H1 (cell line): ENCODE measurements around the gene NEU4. TPM values are rescaled to one million over a fixed set of nuclear protein-coding genes. Genes with fewer than 3 reads are reported as not detected.

Experiments used
- CTCF ChIA-PET: fragments of 300-600 bp; sonication (Branson Sonifier 250); formaldehyde crosslinking; loops from one replicate; lab custom pipeline; 2021; ENCODE audit not compliant: partially characterized antibody; lab: Charles Lee
- POLR2A ChIA-PET: fragments of 300-600 bp; sonication (Branson Sonifier 250); formaldehyde crosslinking; loops from one replicate; lab custom pipeline; 2021; ENCODE audit warnings: inconsistent platforms; ENCODE audit not compliant: partially characterized antibody; lab: Charles Lee
- DNase-seq, 2 experiments: peaks; one replicate each; pipeline versions ENCODE4 v3.0.0 to v3.0.0-alpha.2; 2010 to 2022; ENCODE audit warnings: low spot score in 2 of 2, low read depth in 1 of 2, mixed read lengths in 1 of 2
- FAIRE-seq: peaks from 2 replicates; lab custom pipeline; 2011; peaks lifted over from hg19 to GRCh38; lab: Jason Lieb, UNC
- H2AFZ ChIP-seq: 2 replicates; pipeline ENCODE4 v1.8.1; 2012; ENCODE audit warnings: low read length, inconsistent platforms
- H2AK5ac ChIP-seq: 2 replicates; pipeline ENCODE4 v1.6.1; 2013; ENCODE audit warnings: low read depth, low read length
- H2BK120ac ChIP-seq: replicated peaks from 2 replicates; pipeline ENCODE3; 2013; ENCODE audit warnings: low read depth, low read length, inconsistent platforms
- H2BK12ac ChIP-seq: 2 replicates; pipeline ENCODE4 v1.6.1; 2013; ENCODE audit warnings: low read depth, low read length
- H2BK15ac ChIP-seq: 2 replicates; pipeline ENCODE4 v1.6.1; 2013; ENCODE audit warnings: low read length
- H2BK20ac ChIP-seq: 2 replicates; pipeline ENCODE4 v1.6.1; 2013; ENCODE audit warnings: low read length
- H2BK5ac ChIP-seq: 2 replicates; pipeline ENCODE4 v1.6.1; 2013; ENCODE audit warnings: low read depth, low read length
- H3K14ac ChIP-seq: 2 replicates; pipeline ENCODE4 v1.6.1; 2013; ENCODE audit warnings: inconsistent platforms; ENCODE audit not compliant: insufficient read length
- H3K18ac ChIP-seq: 2 replicates; pipeline ENCODE4 v1.6.1; 2013; ENCODE audit warnings: low read length; ENCODE audit errors: extremely low read depth
- H3K23ac ChIP-seq: 2 replicates; pipeline ENCODE4 v1.6.1; 2013; ENCODE audit warnings: inconsistent platforms; ENCODE audit not compliant: insufficient read length
- H3K23me2 ChIP-seq: 2 replicates; pipeline ENCODE4 v1.6.1; 2013; ENCODE audit warnings: low read depth, low read length
- H3K27ac ChIP-seq: 2 replicates; pipeline ENCODE4 v1.6.1; 2011; ENCODE audit warnings: low read depth, low read length, inconsistent platforms
- H3K27me3 ChIP-seq, 4 experiments: replicated peaks in 1 of 4; 1 replicate in 1 of 4; 2 replicates in 3 of 4; pipeline versions ENCODE4 v1.6.1 to v1.8.1; 2011 to 2013; ENCODE audit warnings: low read length in 3 of 4, mild to moderate bottlenecking in 3 of 4, inconsistent platforms in 2 of 4, mixed read lengths in 2 of 4, moderate library complexity in 1 of 4; ENCODE audit not compliant: control insufficient read depth in 3 of 4, insufficient read depth in 3 of 4; ENCODE audit errors: extremely low read depth in 1 of 4
- H3K36me3 ChIP-seq, 4 experiments: 2 replicates each; pipeline versions ENCODE4 v1.6.1 to v1.8.1; 2011 to 2013; ENCODE audit warnings: mild to moderate bottlenecking in 4 of 4, low read length in 3 of 4, moderate library complexity in 2 of 4, control low read depth in 1 of 4, inconsistent platforms in 1 of 4; ENCODE audit not compliant: insufficient read depth in 4 of 4, control insufficient read depth in 2 of 4
- H3K4ac ChIP-seq: replicated peaks from 2 replicates; pipeline ENCODE3; 2013; ENCODE audit warnings: low read length, low read depth, mixed read lengths, inconsistent platforms; ENCODE audit not compliant: insufficient read length
- H3K4me1 ChIP-seq, 4 experiments: replicated peaks in 1 of 4; 1 replicate in 1 of 4; 2 replicates in 3 of 4; pipeline versions ENCODE4 v1.6.1 to v1.8.1; 2011 to 2013; ENCODE audit warnings: low read length in 3 of 4, inconsistent platforms in 2 of 4, mixed read lengths in 1 of 4; ENCODE audit not compliant: insufficient read depth in 4 of 4, control insufficient read depth in 3 of 4
- H3K4me2 ChIP-seq, 2 experiments: 2 replicates each; pipeline versions ENCODE4 v1.6.1 to v1.8.1; 2011 to 2013; ENCODE audit warnings: low read depth in 2 of 2, low read length in 2 of 2, control low read depth in 1 of 2, inconsistent platforms in 1 of 2, mild to moderate bottlenecking in 1 of 2; ENCODE audit not compliant: insufficient read depth in 1 of 2
- H3K4me3 ChIP-seq, 4 experiments: fragments of 200-600, 300-600 bp in 1 of 4; sonication (generic), shearing (Covaris generic), sonication (Bioruptor Twin) in 1 of 4; 2 replicates each; pipeline versions ENCODE4 v1.5.1 to v1.8.1; 2011 to 2016; ENCODE audit warnings: low read length in 4 of 4, low read depth in 3 of 4, control low read depth in 2 of 4, inconsistent platforms in 2 of 4, mild to moderate bottlenecking in 2 of 4, mixed read lengths in 1 of 4, moderate library complexity in 1 of 4; ENCODE audit not compliant: insufficient read depth in 2 of 4; ENCODE audit errors: extremely low read depth in 1 of 4
- H3K56ac ChIP-seq: replicated peaks from 2 replicates; pipeline ENCODE3; 2013; ENCODE audit warnings: low read depth, mild to moderate bottlenecking, mixed read lengths, low read length, inconsistent platforms; ENCODE audit not compliant: insufficient read length
- H3K79me1 ChIP-seq: 2 replicates; pipeline ENCODE4 v1.6.1; 2013; ENCODE audit warnings: low read depth, low read length, control low read depth
- H3K79me2 ChIP-seq, 2 experiments: 2 replicates each; pipeline versions ENCODE4 v1.6.1 to v1.8.1; 2012 to 2013; ENCODE audit warnings: low read length in 2 of 2, mild to moderate bottlenecking in 2 of 2, inconsistent platforms in 1 of 2; ENCODE audit not compliant: insufficient read depth in 2 of 2, control insufficient read depth in 1 of 2
- H3K9ac ChIP-seq, 4 experiments: replicated peaks in 1 of 4; 1 replicate in 1 of 4; 2 replicates in 3 of 4; pipeline versions ENCODE4 v1.6.1 to v1.8.1; 2011 to 2013; ENCODE audit warnings: low read depth in 3 of 4, low read length in 3 of 4, control low read depth in 2 of 4, mild to moderate bottlenecking in 2 of 4, moderate library complexity in 2 of 4, inconsistent platforms in 1 of 4; ENCODE audit errors: extremely low read depth in 1 of 4
- H3K9me3 ChIP-seq, 2 experiments: 2 replicates each; pipeline versions ENCODE4 v1.6.1 to v1.8.1; 2012 to 2013; ENCODE audit warnings: mild to moderate bottlenecking in 2 of 2, moderate library complexity in 2 of 2, control low read depth in 1 of 2, inconsistent platforms in 1 of 2, low read depth in 1 of 2, low read length in 1 of 2, mixed read lengths in 1 of 2; ENCODE audit not compliant: insufficient read depth in 2 of 2
- H4K20me1 ChIP-seq, 2 experiments: replicated peaks in 1 of 2; 2 replicates each; pipeline versions ENCODE3 to v1.8.1; 2011 to 2013; ENCODE audit warnings: inconsistent platforms in 2 of 2, low read length in 2 of 2, mild to moderate bottlenecking in 1 of 2; ENCODE audit not compliant: insufficient read depth in 2 of 2, control insufficient read depth in 1 of 2
- H4K5ac ChIP-seq: 2 replicates; pipeline ENCODE4 v1.6.1; 2013; ENCODE audit warnings: low read length, low read depth, mixed read lengths, inconsistent platforms; ENCODE audit not compliant: insufficient read length
- H4K8ac ChIP-seq: 2 replicates; pipeline ENCODE4 v1.8.0; 2013; ENCODE audit warnings: mild to moderate bottlenecking, moderate library complexity, low read length, inconsistent platforms; ENCODE audit not compliant: insufficient read depth; ENCODE audit errors: extremely low read depth
- H4K91ac ChIP-seq: replicated peaks from 2 replicates; pipeline ENCODE3; 2013; ENCODE audit warnings: low read length, mixed read lengths, inconsistent platforms; ENCODE audit not compliant: insufficient read length
- ATF3 ChIP-seq: IDR thresholded peaks from 2 replicates; pipeline ENCODE4 v1.6.1; 2011; ENCODE audit warnings: low read depth, mild to moderate bottlenecking, low read length; ENCODE audit not compliant: insufficient read depth
- BACH1 ChIP-seq: IDR thresholded peaks from 2 replicates; pipeline ENCODE4 v1.6.1; 2012; ENCODE audit warnings: low read length, improper control_type of control experiment
- CREB1 ChIP-seq: IDR thresholded peaks from 2 replicates; pipeline ENCODE4 v1.6.1; 2012; ENCODE audit warnings: inconsistent platforms
- EZH2 ChIP-seq: fragments of 200-600 bp; sonication (generic); IDR thresholded peaks from 2 replicates; pipeline ENCODE4 v1.7.1; 2012; ENCODE audit warnings: low read depth, mild to moderate bottlenecking, moderate library complexity, low read length, inconsistent platforms; ENCODE audit not compliant: severe bottlenecking
- GABPA ChIP-seq: IDR thresholded peaks from 2 replicates; pipeline ENCODE4 v1.6.1; 2011; ENCODE audit warnings: mild to moderate bottlenecking, low read length, moderate library complexity, borderline replicate concordance; ENCODE audit not compliant: insufficient read depth
- NRF1 ChIP-seq: IDR thresholded peaks from 2 replicates; pipeline ENCODE4 v1.6.1; 2011; ENCODE audit warnings: mild to moderate bottlenecking, low read depth, low read length, improper control_type of control experiment
- POLR2A ChIP-seq, 2 experiments: IDR thresholded peaks; 1 replicate in 1 of 2; 2 replicates in 1 of 2; pipeline ENCODE4 v1.6.1; 2011; ENCODE audit warnings: low read depth in 2 of 2, low read length in 2 of 2, mild to moderate bottlenecking in 2 of 2; ENCODE audit errors: control extremely low read depth in 1 of 2
- RXRA ChIP-seq: IDR thresholded peaks from 2 replicates; pipeline ENCODE4 v1.6.1; 2011; ENCODE audit warnings: low read depth, mild to moderate bottlenecking, low read length, moderate library complexity; ENCODE audit not compliant: insufficient read depth
- SAP30 ChIP-seq: fragments of 300-600 bp; sonication (generic); IDR thresholded peaks from 2 replicates; pipeline ENCODE4 v1.7.1; 2012; ENCODE audit warnings: low read length, moderate library complexity, mild to moderate bottlenecking, inconsistent platforms; ENCODE audit not compliant: insufficient read depth, insufficient replicate concordance
- TCF12 ChIP-seq: IDR thresholded peaks from 2 replicates; pipeline ENCODE4 v1.6.1; 2011; ENCODE audit warnings: low read depth, mild to moderate bottlenecking, low read length
- WGBS, 2 experiments: shearing (Covaris generic) in 1 of 2; methylation state at CpG; one replicate each; pipeline versions ENCODE4 v1.1.6 to v1.1.7; 2013 to 2015; ENCODE audit warnings: low lambda C conversion rate in 2 of 2, mixed read lengths in 2 of 2, inconsistent platforms in 1 of 2, low coverage in 1 of 2, missing lambda C conversion rate in 1 of 2; ENCODE audit not compliant: insufficient replicate concordance in 2 of 2, insufficient coverage in 1 of 2, insufficient read length in 1 of 2; ENCODE audit errors: extremely low coverage in 1 of 2, missing lambda C conversion rate in 1 of 2; 5-methylcytosine and 5-hydroxymethylcytosine counted together
- polyA plus RNA-seq, 7 experiments: library from polyadenylated mRNA; depleted of rRNA in 3 of 7; stranded (reverse) in 5 of 7; unstranded in 2 of 7; fragments of >200 nt in 5 of 7; fragments of 200-250 nt in 2 of 7; gene quantifications; 1 replicate in 5 of 7; 2 replicates in 1 of 7; 4 replicates in 1 of 7; pipeline versions ENCODE4 v1.2.1 to v1.2.3, GENCODE V29; 2011 to 2013; ENCODE audit warnings: missing spikeins in 2 of 7, mixed read lengths in 2 of 7
- total RNA-seq: library from RNA; stranded (reverse); fragmentation: NEBNext Ultra II Directional; extraction: Animal tissue kit (Norgen Biotek cat#: 25700); gene quantifications from 2 replicates; pipeline ENCODE4 v1.2.1, GENCODE V29; 2021

Gene NEU4
- total and polyA plus RNA-seq, 2 of the 8 experiments (the other 6 are each of a cell fraction or from before 2014, with no cell fraction given) = 0.32 to 0.50 TPM

GRCh38 chr2:241762933-241763369 is 46.0 kb upstream of the NEU4 start:
- POLR2A ChIA-PET = interaction anchor here (0.8 kb wide), 1 partner anchor 40 kb away, joined by 3 read pairs; no protein-coding TSS in a partner anchor
- no peak overlapping the region for H4K8ac ChIP-seq
- H2AK5ac ChIP-seq = no peak overlapping the region
- WGBS, 2 experiments = 90% methylated on average over 13 of the region's 13 CpGs; no CpG with 5 or more reads in 1 of the 2 experiments
- no peak overlapping the region for H4K91ac ChIP-seq
- H3K4me3 ChIP-seq = no peak overlapping the region
- H3K23ac ChIP-seq = no peak overlapping the region
- no peak overlapping the region for H3K4me2 ChIP-seq
- no peak overlapping the region for H3K18ac ChIP-seq
- FAIRE-seq (no peak), DNase-seq (peak in 1 of 2 experiments; percentile 31)
- TF ChIP-seq ATF3 = no peak
- TF ChIP-seq CREB1 = no peak
- no peak for TF ChIP-seq NRF1
- no peak for TF ChIP-seq GABPA
- no peak for TF ChIP-seq POLR2A (IDR thresholded peaks at IDR 0.05; ENCODE audit: control extremely low read depth in 1 of 2, low read depth in 2 of 2, low read length in 2 of 2)
- TF ChIP-seq RXRA = no peak
- TF ChIP-seq BACH1 = no peak
- TF ChIP-seq TCF12 = no peak
- TF ChIP-seq EZH2 = no peak
- no peak for TF ChIP-seq SAP30
- no peak overlapping the region for H2BK5ac ChIP-seq
- no peak overlapping the region for H3K4ac ChIP-seq
- H3K56ac ChIP-seq = no peak overlapping the region
- no peak overlapping the region for H3K9ac ChIP-seq
- H3K4me1 ChIP-seq = peaks cover 0 to 9% (median 2%) of the 10 kb centered on the region in 4 experiments; a peak in 3 of 7 replicates
- H3K14ac ChIP-seq = no peak overlapping the region
- no peaks in the 10 kb centered on the region for H3K27me3 ChIP-seq
- H3K36me3 ChIP-seq = no peaks in the 10 kb centered on the region
- no peak overlapping the region for H2BK15ac ChIP-seq
- H2BK12ac ChIP-seq = no peak overlapping the region
- H4K5ac ChIP-seq = no peak overlapping the region
- no peaks in the 10 kb centered on the region for H3K79me2 ChIP-seq
- H2AFZ ChIP-seq = no peak overlapping the region
- no peak overlapping the region for H3K27ac ChIP-seq
- H4K20me1 ChIP-seq = peaks cover 0 to 2% of the 10 kb centered on the region in 2 experiments
- peaks cover 6 to 8% of the 10 kb centered on the region in 2 experiments; a peak in 3 of 4 replicates for H3K9me3 ChIP-seq
- H2BK120ac ChIP-seq = no peak overlapping the region
- CTCF ChIA-PET = interaction anchor here (0.8 to 0.9 kb wide), 2 partner anchors 31 to 76 kb away, joined by 3 to 4 read pairs; no protein-coding TSS in a partner anchor
- no peaks in the 10 kb centered on the region for H3K23me2 ChIP-seq
- H3K79me1 ChIP-seq = no peaks in the 10 kb centered on the region; the same call in 1 of the 2 replicates
- no peak overlapping the region for H2BK20ac ChIP-seq
